Neural cell (in vitro differentiated cells): ENCODE results near the gene FUNDC2. TPM values are rescaled to one million over a fixed set of nuclear protein-coding genes. Genes with fewer than 3 reads are reported as not detected.

Experiments used
- H2AFZ ChIP-seq: fragments of 200-600, 300-800 bp; sonication (generic), shearing (Covaris generic); 2 replicates; pipeline ENCODE4 v1.6.0; 2014; ENCODE audit warnings: low read depth, mild to moderate bottlenecking, antibody characterized with exemption, low read length, moderate library complexity
- H3F3A ChIP-seq: fragments of 200-600 bp; shearing (Covaris generic); 2 replicates; pipeline ENCODE4 v1.6.1; 2016; ENCODE audit warnings: mild to moderate bottlenecking, moderate library complexity, mixed read lengths, antibody characterized with exemption, low read length; ENCODE audit not compliant: insufficient read depth, poor library complexity, severe bottlenecking
- H3K27ac ChIP-seq: fragments of 200-600, 300-800 bp; sonication (generic), shearing (Covaris generic); 2 replicates; pipeline ENCODE4 v1.5.1; 2014; ENCODE audit warnings: mild to moderate bottlenecking, low read length, moderate library complexity
- H3K27me3 ChIP-seq: fragments of 300-800, 200-600 bp; sonication (generic), shearing (Covaris generic); 2 replicates; pipeline ENCODE4 v1.6.0; 2014; ENCODE audit warnings: mild to moderate bottlenecking, low read depth, low read length, moderate library complexity; ENCODE audit not compliant: insufficient read depth
- H3K36me3 ChIP-seq: fragments of 300-800, 200-600 bp; sonication (generic), shearing (Covaris generic); 2 replicates; pipeline ENCODE4 v1.5.1; 2014; ENCODE audit warnings: mild to moderate bottlenecking, antibody characterized with exemption, low read length, moderate library complexity; ENCODE audit not compliant: insufficient read depth
- H3K4me2 ChIP-seq: fragments of 300-800, 200-600 bp; sonication (generic), shearing (Covaris generic); 2 replicates; pipeline ENCODE4 v1.6.0; 2014; ENCODE audit warnings: mild to moderate bottlenecking, low read length
- H3K4me3 ChIP-seq: fragments of 300-800, 200-600 bp; sonication (generic), shearing (Covaris generic); 2 replicates; pipeline ENCODE4 v1.5.1; 2014; ENCODE audit warnings: mild to moderate bottlenecking, low read length, moderate library complexity
- H3K79me2 ChIP-seq: fragments of 200-600 bp; shearing (Covaris generic); replicated peaks from 2 replicates; pipeline ENCODE4 v1.6.0; 2014; ENCODE audit warnings: mild to moderate bottlenecking, low read length, moderate library complexity; ENCODE audit not compliant: insufficient read depth
- H3K9ac ChIP-seq: fragments of 300-800, 200-600 bp; sonication (generic), shearing (Covaris generic); 2 replicates; pipeline ENCODE4 v1.6.1; 2016; ENCODE audit warnings: mild to moderate bottlenecking, low read length, mixed read lengths
- H3K9me2 ChIP-seq: fragments of 200-600 bp; shearing (Covaris generic); 2 replicates; pipeline ENCODE4 v1.6.1; 2016; ENCODE audit warnings: mild to moderate bottlenecking, low read length, mixed read lengths; ENCODE audit not compliant: insufficient read depth
- H3K9me3 ChIP-seq: fragments of 200-600, 300-800 bp; sonication (generic), shearing (Covaris generic); 2 replicates; pipeline ENCODE4 v1.6.1; 2016; ENCODE audit warnings: mild to moderate bottlenecking, mixed run types, low read length, moderate library complexity, mixed read lengths
- H4K20me1 ChIP-seq: fragments of 200-600 bp; shearing (Covaris generic); 2 replicates; pipeline ENCODE4 v1.6.1; 2016; ENCODE audit warnings: mild to moderate bottlenecking, mixed run types; ENCODE audit not compliant: insufficient read depth
- CTCF ChIP-seq: fragments of 450-650 bp; IDR thresholded peaks from 2 replicates; pipeline ENCODE4 v1.5.1; 2014; ENCODE audit warnings: antibody characterized with exemption, mild to moderate bottlenecking, moderate library complexity; ENCODE audit not compliant: poor library complexity, severe bottlenecking
- EP300 ChIP-seq: fragments of 450-650 bp; conservative IDR thresholded peaks from 2 replicates; pipeline ENCODE4 v1.6.1; 2014; ENCODE audit warnings: antibody characterized with exemption, mild to moderate bottlenecking, moderate library complexity; ENCODE audit not compliant: poor library complexity, severe bottlenecking
- EZH2 ChIP-seq: fragments of 200-600, 300-800 bp; shearing (Covaris generic), sonication (generic); IDR thresholded peaks from 2 replicates; pipeline ENCODE4 v1.6.1; 2014; ENCODE audit warnings: antibody characterized with exemption, low read length, borderline replicate concordance, mild to moderate bottlenecking; ENCODE audit not compliant: insufficient read depth, poor library complexity, severe bottlenecking
- MXI1 ChIP-seq: fragments of 450-650 bp; conservative IDR thresholded peaks from 2 replicates; pipeline ENCODE4 v1.6.1; 2014; ENCODE audit warnings: antibody characterized with exemption, mild to moderate bottlenecking; ENCODE audit not compliant: poor library complexity, severe bottlenecking
- POLR2AphosphoS5 ChIP-seq: IDR thresholded peaks from 2 replicates; pipeline ENCODE4 v1.6.1; 2012
- RAD21 ChIP-seq: fragments of 450-650 bp; conservative IDR thresholded peaks from 2 replicates; pipeline ENCODE4 v1.6.1; 2014; ENCODE audit warnings: antibody characterized with exemption, mild to moderate bottlenecking, moderate library complexity
- REST ChIP-seq: IDR thresholded peaks from 2 replicates; pipeline ENCODE4 v1.6.1; 2012; ENCODE audit warnings: borderline replicate concordance
- SMC3 ChIP-seq: fragments of 450-650 bp; conservative IDR thresholded peaks from 2 replicates; pipeline ENCODE4 v1.6.1; 2014; ENCODE audit warnings: antibody characterized with exemption, mild to moderate bottlenecking, moderate library complexity; ENCODE audit not compliant: poor library complexity
- TAF1 ChIP-seq: IDR thresholded peaks from 2 replicates; pipeline ENCODE4 v1.6.1; 2012; ENCODE audit warnings: low read depth
- polyA plus RNA-seq: library from polyadenylated mRNA; depleted of rRNA; stranded (reverse); fragments of >200 nt; gene quantifications from 2 replicates; pipeline ENCODE4 v1.2.3, GENCODE V29; 2014

FUNDC2 gene
- polyA plus RNA-seq, 1 donor from 2014 or later, result 139 TPM

GRCh38 chrX:155023907-155024833, 2.5 kb upstream of the FUNDC2 start:
- Histone ChIP-seq H3K79me2 (peaks cover 14% of the 10 kb centered on the region), H2AFZ (no peak overlapping the region), H3K27ac (no peak overlapping the region), H4K20me1 (no peaks in the 10 kb centered on the region), H3K9ac (no peak overlapping the region), H3K27me3 (no peaks in the 10 kb centered on the region), H3F3A (no peaks in the 10 kb centered on the region), H3K4me2 (no peak overlapping the region), H3K9me2 (no peaks in the 10 kb centered on the region), H3K36me3 (no peaks in the 10 kb centered on the region), H3K9me3 (no peaks in the 10 kb centered on the region), H3K4me3 (no peak overlapping the region)
- TF ChIP-seq TAF1 (no peak), RAD21 (no peak), MXI1 (no peak), POLR2AphosphoS5 (no peak), SMC3 (no peak)

- peak overlapping the region; percentile 83 for H3K9ac ChIP-seq
- H3K36me3 ChIP-seq, result no peaks in the 10 kb centered on the region
- H3K9me3 ChIP-seq, result no peaks in the 10 kb centered on the region
- peak overlapping the region; percentile 81 for H3K4me3 ChIP-seq
- peak overlapping the region; percentile 79 for H3K27ac ChIP-seq
- H3K9me2 ChIP-seq, result no peaks in the 10 kb centered on the region
- no peaks in the 10 kb centered on the region for H4K20me1 ChIP-seq
- H3K79me2 ChIP-seq, result peaks cover 21% of the 10 kb centered on the region
- no peak overlapping the region for H2AFZ ChIP-seq
- no peak for TF ChIP-seq EZH2
- no peak for TF ChIP-seq REST
- TF ChIP-seq RAD21, result no peak
- TF ChIP-seq EP300, result no peak
- TF ChIP-seq POLR2AphosphoS5, result no peak
- TF ChIP-seq MXI1, result no peak
- no peak for TF ChIP-seq CTCF
- no peak for TF ChIP-seq TAF1
- no peak for TF ChIP-seq SMC3
- no peaks in the 10 kb centered on the region for H3F3A ChIP-seq
- no peaks in the 10 kb centered on the region for H3K27me3 ChIP-seq
- H3K4me2 ChIP-seq, result no peak overlapping the region
These were observed 271 bp upstream of the FUNDC2 start for GRCh38 chrX:155026420-155026726.
